Tibial nerve (tissue), 4 donors: ENCODE measurements around the gene FLRT1. TPM values are rescaled to one million over a fixed set of nuclear protein-coding genes. Genes with fewer than 3 reads are reported as not detected.

Experiments used
- DNase-seq, 2 donors: peaks; one replicate each; pipeline ENCODE4 v3.0.0-alpha.2; 2019; ENCODE audit warnings: low spot score in 2 of 2
- H3K27ac ChIP-seq, 4 donors: fragments of 200-600 bp; sonication (generic) in 3 of 4; one replicate each; pipeline ENCODE4 v1.5.1; 2017 to 2019; ENCODE audit warnings: mild to moderate bottlenecking in 1 of 4
- H3K27me3 ChIP-seq, 2 donors: fragments of 200-600 bp; sonication (generic) in 1 of 2; one replicate each; pipeline versions ENCODE4 v1.5.1 to v1.6.0; 2017 to 2019
- H3K36me3 ChIP-seq, 3 donors: fragments of 200-600 bp; sonication (generic); one replicate each; pipeline ENCODE4 v1.5.1; 2018 to 2019
- H3K4me1 ChIP-seq, 4 donors: fragments of 200-600 bp; sonication (generic) in 3 of 4; one replicate each; pipeline ENCODE4 v1.5.1; 2017 to 2019
- H3K4me3 ChIP-seq, 4 donors: fragments of 200-600 bp; sonication (generic) in 3 of 4; one replicate each; pipeline ENCODE4 v1.5.1; 2017 to 2019; ENCODE audit warnings: mild to moderate bottlenecking in 1 of 4, moderate library complexity in 1 of 4
- H3K9me3 ChIP-seq, 4 donors: fragments of 200-600 bp; sonication (generic) in 3 of 4; one replicate each; pipeline ENCODE4 v1.5.1; 2017 to 2019
- CTCF ChIP-seq, 5 experiments: fragments of 200-600 bp in 3 of 5; fragments of 450-650 bp in 2 of 5; sonication (generic) in 3 of 5; IDR thresholded peaks; one replicate each; pipeline ENCODE4 v1.5.1; 2016 to 2019; ENCODE audit warnings: antibody characterized with exemption in 5 of 5, mild to moderate bottlenecking in 3 of 5, moderate library complexity in 2 of 5
- EP300 ChIP-seq, 2 donors: sonication (generic); formaldehyde crosslinking; IDR thresholded peaks; one replicate each; pipeline ENCODE4 v1.6.1; 2017; ENCODE audit warnings: antibody characterized with exemption in 2 of 2, mild to moderate bottlenecking in 1 of 2
- POLR2A ChIP-seq, 2 donors: fragments of 450-650 bp; IDR thresholded peaks; one replicate each; pipeline ENCODE4 v1.6.1; 2017; ENCODE audit warnings: antibody characterized with exemption in 2 of 2, mild to moderate bottlenecking in 2 of 2, moderate library complexity in 2 of 2
- WGBS, 2 donors: methylation state at CpG; one replicate each; pipeline ENCODE4 v1.1.5; 2018; 5-methylcytosine and 5-hydroxymethylcytosine counted together
- total RNA-seq, 4 donors: library from RNA; depleted of rRNA; stranded (reverse); fragments of >200 nt; gene quantifications; one replicate each; pipeline ENCODE4 v1.1.0, GENCODE V29; 2016

FLRT1 gene
- total RNA-seq, 4 donors from 2014 or later, result 0.39 to 2.1 (median 0.52) TPM

GRCh38 chr11:64059339-64060140 is 23.8 kb downstream of the FLRT1 start:
- 61 to 63% methylated on average over 22 of the region's 24 CpGs for WGBS, 2 donors
- no peak overlapping the region for H3K4me3 ChIP-seq
- no peaks in the 10 kb centered on the region for H3K36me3 ChIP-seq
- H3K27ac ChIP-seq, result peak overlapping the region in 1 of 4 donors; percentile 78
- peaks cover 0 to 65% (median 27%) of the 10 kb centered on the region in 4 donors for H3K4me1 ChIP-seq
- DNase-seq, result no peak
- no peak for TF ChIP-seq EP300 (IDR thresholded peaks at IDR 0.05)
- H3K27me3 ChIP-seq, result peaks cover 0 to 7% of the 10 kb centered on the region in 2 donors
- H3K9me3 ChIP-seq, result no peaks in the 10 kb centered on the region

GRCh38 chr11:64060263-64060860 is 24.6 kb downstream of the FLRT1 start:
- DNase-seq, result no peak
- 21 to 25% methylated on average over 24 to 35 of the region's 35 CpGs for WGBS, 2 donors
- no peaks in the 10 kb centered on the region for H3K9me3 ChIP-seq
- H3K27me3 ChIP-seq, result peaks cover 0 to 7% of the 10 kb centered on the region in 2 donors
- no peak for TF ChIP-seq CTCF (IDR thresholded peaks at IDR 0.05)
- no peak for TF ChIP-seq EP300 (IDR thresholded peaks at IDR 0.05)
- no peak for TF ChIP-seq POLR2A (IDR thresholded peaks at IDR 0.05)
- peak overlapping the region in 3 of 4 donors; percentile 12 to 55 (median 13) for H3K27ac ChIP-seq
- peaks cover 0 to 57% (median 23%) of the 10 kb centered on the region in 4 donors for H3K4me1 ChIP-seq
- no peaks in the 10 kb centered on the region for H3K36me3 ChIP-seq
- peak overlapping the region; percentile 10 to 42 (median 28) for H3K4me3 ChIP-seq

GRCh38 chr11:64060861-64061444 is 25.2 kb downstream of the FLRT1 start:
- TF ChIP-seq EP300 (IDR thresholded peaks at IDR 0.05) (no peak), POLR2A (IDR thresholded peaks at IDR 0.05) (peak in 1 of 2 donors; percentile 15), CTCF (IDR thresholded peaks at IDR 0.05) (no peak)
- Histone ChIP-seq H3K4me1 (peaks cover 0 to 51% (median 20%) of the 10 kb centered on the region in 4 donors), H3K27ac (peak overlapping the region in 2 of 4 donors; percentile 40 to 55), H3K4me3 (peak overlapping the region; percentile 10 to 42 (median 28)), H3K9me3 (no peaks in the 10 kb centered on the region), H3K36me3 (no peaks in the 10 kb centered on the region), H3K27me3 (peaks cover 0 to 7% of the 10 kb centered on the region in 2 donors)
- WGBS, 2 donors, result 4 to 5% methylated on average over 18 to 42 of the region's 42 CpGs
- no peak for DNase-seq

- 84 to 85% methylated on average over 12 to 16 of the region's 16 CpGs for WGBS, 2 donors
- no peak overlapping the region for H3K27ac ChIP-seq
Measured at GRCh38 chr11:64062185-64063039, 26.7 kb downstream of the FLRT1 start.

More at GRCh38 chr11:64062185-64063039, 26.7 kb downstream of the FLRT1 start:
- TF ChIP-seq CTCF (IDR thresholded peaks at IDR 0.05) (no peak), POLR2A (IDR thresholded peaks at IDR 0.05) (no peak), EP300 (IDR thresholded peaks at IDR 0.05) (no peak)
- Histone ChIP-seq H3K36me3 (no peaks in the 10 kb centered on the region), H3K9me3 (no peaks in the 10 kb centered on the region), H3K4me1 (peaks cover 0 to 45% (median 9%) of the 10 kb centered on the region in 4 donors), H3K4me3 (no peak overlapping the region), H3K27me3 (peaks cover 0 to 7% of the 10 kb centered on the region in 2 donors)
- no peak for DNase-seq
